DMS79 (cell line): ENCODE measurements around the gene LAGE3.

Experiments used
- DNase-seq: peaks from one replicate; lab custom pipeline; 2025; lab: John Stamatoyannopoulos, UW

Gene LAGE3

DNA sequence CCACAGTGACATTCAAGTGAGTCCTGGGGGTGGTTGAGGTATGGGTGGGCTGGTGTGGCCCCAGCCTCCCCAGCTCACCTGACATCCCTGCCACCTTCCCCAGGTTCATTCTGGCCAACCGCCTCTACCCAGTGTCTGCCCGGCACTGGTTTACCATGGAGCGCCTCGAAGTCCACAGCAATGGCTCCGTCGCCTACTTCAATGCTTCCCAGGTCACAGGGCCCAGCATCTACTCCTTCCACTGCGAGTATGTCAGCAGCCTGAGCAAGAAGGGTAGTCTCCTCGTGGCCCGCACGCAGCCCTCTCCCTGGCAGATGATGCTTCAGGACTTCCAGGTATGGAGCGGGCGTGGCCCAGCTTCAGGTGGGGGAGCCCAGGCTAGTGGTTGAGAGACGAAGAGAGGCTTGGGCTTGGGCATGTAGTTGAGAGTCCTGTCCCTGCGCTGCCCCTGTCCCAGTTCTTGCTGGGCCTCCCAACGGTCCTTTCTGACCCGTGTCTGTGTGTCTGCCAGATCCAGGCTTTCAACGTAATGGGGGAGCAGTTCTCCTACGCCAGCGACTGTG, 43.8 kb downstream of the LAGE3 start:
- no peak for DNase-seq

DNA sequence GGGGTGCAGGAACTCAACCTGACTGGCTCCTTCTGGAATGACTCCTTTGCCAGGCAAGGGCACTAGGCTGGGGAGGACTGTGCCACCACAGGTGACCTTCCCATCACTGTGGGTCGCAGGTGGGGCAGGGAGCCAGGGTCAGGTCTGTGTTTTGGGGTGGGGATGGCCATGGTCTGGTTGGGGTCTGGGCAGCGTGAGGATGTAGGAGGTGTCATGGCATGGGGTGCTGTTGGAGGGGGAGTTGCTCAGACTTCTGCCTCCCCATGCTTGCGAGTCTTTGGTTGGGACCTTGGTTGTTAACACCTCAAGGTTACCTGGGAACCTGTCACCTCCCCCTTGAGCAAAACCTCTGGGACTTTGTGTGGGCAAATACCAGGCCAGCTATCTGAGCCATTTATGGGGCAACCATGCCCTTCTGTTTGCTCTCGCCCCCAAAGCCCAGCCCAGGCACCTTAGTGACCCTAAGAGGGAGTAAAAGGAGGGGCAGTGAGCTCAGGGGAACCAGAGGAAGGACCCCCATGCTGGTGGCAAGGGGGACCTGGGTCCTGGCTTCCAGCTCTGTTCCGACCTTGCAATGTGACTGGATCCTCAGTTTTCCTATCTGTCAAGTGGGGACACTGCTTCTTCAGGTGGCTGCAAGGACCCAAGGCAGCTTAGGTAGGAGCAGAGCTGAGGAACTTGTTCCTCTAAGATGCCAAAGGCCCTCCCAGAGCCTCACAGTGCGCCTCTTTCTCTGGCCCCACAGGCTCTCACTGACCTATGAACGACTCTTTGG, 44.5 kb downstream of the LAGE3 start:
- no peak for DNase-seq

DNA sequence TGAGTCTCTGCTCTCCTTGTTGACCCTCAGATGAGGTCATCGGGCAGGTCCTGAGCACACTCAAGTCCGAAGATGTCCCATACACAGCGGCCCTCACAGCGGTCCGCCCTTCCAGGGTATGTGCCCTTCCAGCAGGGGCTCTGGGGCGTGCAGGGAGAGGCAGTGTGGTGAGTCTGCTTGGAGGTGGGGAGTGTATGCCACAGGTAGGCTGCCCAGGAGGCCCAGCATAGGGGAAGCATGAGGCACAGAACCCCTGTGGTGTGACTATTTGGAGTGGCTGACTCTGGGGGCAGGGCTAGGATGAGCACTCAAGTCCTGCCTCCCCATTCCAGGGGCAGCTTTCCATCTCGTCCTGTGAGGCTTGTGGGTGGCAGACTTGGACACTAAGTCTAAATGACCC, 45.5 kb downstream of the LAGE3 start:
- no peak for DNase-seq

DNA sequence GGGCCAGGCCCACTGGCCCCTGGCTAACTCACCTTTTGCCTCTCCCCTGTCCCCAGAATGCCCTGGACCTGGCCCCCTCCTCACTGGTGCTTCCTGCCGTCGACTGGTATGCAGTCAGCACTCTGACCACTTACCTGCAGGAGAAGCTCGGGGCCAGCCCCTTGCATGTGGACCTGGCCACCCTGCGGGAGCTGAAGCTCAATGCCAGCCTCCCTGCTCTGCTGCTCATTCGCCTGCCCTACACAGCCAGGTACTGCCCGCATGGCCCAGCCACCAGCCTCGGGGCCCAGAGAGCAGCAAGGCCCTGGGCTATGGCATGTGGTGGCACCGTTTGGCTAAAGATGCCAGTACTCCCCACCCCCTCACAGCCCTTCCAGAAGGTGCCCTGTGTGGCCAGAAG, 46.9 kb downstream of the LAGE3 start:
- no peak for DNase-seq

DNA sequence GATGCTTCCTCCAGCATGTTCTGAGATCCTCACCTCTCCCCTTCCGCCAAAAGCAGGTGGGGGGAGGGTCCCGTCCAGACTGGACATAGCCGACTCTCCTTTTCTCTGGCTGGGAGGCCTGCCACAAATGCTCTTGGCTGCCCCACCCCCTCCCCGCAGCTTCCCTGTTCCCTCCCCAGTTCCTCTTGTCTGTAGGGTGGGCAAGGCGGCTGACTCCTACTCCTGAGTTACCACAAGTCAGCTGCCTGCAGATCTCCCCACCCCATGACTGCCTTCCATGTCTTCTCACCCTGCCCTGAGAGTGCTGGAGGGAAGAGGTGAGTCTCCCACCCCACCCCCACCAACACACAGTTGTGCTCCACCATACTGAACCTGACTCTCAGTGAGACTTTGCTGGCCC, 47.7 kb downstream of the LAGE3 start:
- DNase-seq = no peak

DNA sequence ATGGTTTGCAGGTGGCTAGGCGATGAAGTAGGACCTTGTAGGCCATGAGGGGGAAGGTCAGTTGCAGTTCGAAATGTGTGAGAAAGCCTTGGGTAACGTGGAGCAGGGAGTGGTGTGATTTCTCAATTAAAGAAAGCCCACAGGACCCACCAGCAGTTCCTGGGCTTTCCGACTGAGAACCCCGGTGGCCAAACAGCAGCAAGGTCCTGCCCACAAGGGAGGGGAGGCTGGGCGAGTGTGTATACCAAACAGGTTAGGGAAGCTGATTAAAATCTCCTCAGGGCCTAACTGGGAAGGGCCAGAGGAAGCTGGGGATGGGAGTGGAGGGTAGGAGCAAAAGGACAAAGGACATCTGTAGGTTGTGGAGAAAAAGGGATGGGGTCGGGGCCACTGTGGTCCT, 48.2 kb downstream of the LAGE3 start:
- DNase-seq = no peak

DNA sequence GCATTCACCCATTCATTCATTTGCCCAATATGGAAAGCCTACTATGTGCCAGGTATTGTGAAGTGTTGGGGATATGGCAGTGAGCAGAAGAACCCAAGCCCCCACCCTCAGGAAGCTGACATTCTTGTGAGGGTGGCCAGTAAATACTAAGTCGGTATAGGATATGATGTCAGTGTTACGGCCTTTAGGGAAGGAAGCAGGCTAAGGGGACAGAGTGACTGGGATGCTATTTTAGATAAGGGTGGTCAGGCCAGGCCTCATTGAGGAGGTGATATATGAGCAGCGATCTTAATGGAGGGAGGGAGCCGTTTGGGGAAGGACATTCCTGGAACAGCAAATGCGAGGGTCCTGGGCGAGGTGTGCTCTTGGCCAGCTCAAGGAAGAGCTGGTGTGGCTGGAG, 48.6 kb downstream of the LAGE3 start:
- no peak for DNase-seq

DNA sequence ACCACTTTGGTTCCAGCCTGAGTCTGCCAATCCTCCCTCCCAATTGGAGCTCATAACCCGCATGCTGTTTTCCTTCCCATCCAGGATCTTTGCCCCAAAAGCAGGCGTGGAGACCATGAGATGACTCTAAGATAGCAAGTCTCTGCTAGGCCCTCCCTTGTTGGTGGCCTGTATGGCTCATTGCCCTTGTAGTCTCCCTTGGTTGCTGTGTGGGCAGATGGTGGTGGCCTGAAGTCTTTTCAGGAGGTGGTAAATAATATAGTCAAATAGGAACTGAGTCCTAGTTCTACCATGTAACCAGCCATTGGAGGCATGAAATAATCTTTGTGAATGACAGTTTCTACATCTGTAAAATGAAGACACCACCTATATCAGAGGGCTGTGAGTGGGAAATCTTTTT, 49.4 kb downstream of the LAGE3 start:
- DNase-seq = no peak

DNA sequence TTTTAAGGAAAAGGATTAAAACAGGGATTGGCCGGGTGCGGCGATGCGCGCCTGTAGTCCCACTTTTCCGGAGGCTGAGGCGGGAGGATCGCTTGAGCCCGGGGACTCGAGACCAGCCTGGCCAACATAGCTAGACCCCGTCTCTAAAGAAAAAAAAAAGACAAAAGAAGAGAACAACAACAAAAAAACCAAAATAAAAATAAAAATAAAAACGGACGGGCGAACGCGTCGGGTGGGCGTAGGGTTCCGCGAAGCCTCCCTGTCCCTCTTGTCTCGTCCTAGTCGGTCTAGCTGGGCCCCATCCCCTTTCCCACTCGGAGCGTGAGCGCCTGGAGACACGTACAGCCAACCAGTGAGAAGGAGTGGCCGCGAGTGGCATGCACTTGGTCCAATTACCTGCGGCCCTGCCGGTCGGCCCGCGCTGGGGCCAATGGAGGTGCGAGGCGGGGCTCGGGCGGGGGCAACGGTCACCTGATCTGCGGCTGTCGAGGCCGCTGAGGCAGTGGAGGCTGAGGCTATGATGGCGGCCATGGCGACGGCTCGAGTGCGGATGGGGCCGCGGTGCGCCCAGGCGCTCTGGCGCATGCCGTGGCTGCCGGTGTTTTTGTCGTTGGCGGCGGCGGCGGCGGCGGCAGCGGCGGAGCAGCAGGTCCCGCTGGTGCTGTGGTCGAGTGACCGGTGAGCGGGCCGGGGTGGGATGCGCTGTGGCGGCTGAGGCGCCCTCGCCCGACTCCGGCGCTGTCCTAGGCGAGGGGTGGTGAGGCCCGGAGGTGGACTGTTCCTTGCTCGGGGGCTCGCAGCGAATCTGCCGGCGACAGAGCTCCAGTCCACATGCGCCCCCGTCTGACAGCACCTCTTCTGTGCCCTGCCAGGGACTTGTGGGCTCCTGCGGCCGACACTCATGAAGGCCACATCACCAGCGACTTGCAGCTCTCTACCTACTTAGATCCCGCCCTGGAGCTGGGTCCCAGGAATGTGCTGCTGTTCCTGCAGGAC, 50.6 kb downstream of the LAGE3 start, which contains the start of gene ATP6AP1:
ATP6AP1 (plus strand) TSS at position 502 of the 996 bp plus-strand sequence; CDS start at position 518, 16 bp downstream.
- peak; percentile 65 for DNase-seq
